ENCODE measurements around the gene NVL.
"Not testable (repeated sequence)": the region's sequence is repeated elsewhere in the genome, so short reads cannot be mapped to it uniquely, and the experiment has no call there.

NVL gene

DNA sequence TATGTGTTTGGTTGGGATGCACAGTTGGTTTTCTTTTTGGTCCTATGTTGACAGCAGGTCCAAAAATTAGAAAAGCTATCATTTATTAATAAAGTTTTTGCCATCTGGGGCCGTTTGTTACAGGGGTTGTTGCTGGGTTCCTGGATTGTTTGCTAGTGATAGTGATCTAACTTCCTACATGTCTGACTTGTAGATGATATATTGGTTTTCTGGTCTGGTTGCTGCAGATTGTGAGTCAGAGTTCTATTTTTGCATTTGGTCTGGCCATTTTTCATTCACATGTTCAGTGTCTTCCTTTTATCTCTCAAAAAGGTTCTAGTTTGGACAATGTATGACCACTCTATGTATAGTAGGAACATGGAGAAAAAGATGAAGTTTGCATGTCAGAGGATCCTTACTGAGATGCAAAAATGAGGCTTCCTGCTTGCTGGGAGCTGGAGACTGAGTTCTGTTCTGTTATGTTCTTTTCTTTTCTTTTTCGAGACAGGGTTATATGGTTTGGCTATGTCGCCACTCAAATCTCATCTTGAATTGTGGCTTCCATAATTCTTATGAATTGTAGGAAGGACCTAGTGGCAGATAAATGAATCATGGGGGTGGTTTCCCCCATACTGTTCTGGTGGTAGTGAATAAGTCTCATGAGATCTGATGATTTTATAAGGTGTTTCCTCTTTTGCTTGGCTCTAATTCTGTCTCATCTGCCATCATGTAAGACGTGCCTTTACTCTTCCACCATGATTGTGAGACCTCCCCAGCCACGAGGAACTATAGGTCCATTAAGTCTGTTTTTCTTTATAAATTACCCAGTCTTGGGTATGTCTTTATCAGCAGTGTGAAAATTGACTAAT is 4.2 kb upstream of the NVL start:
- DNase-seq = peak; percentile 74 to 77

GRCh38 chr1:224333309-224333926 is 3.4 kb upstream of the NVL start:
- peak; percentile 78 to 91 for DNase-seq

DNA sequence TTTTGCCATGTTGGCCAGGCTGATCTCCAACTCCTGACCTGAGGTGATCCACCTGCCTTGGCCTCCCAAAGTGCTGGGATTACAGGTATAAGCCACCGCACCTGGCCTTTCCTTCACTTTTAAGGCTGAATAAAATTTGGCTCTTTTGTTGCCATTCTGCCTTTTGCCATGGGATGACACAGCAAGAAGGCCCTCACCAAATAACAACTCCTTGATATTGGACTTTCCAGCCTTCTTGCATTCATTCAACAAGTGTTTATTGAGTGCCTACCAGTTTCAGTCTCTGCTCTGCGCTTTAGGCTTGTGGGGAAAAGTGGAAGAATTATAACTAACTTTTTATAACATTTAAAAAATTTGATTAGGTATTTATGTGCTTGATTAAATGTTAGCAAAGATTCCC is 1.9 kb upstream of the NVL start:
- DNase-seq = no peak

- DNase-seq = peak in 1 of 2 donors; percentile 32
These were observed 1.4 kb upstream of the NVL start for GRCh38 chr1:224331326-224331725.

- no peak for DNase-seq
These were observed 509 bp downstream of the NVL start for GRCh38 chr1:224329484-224329841.

DNA sequence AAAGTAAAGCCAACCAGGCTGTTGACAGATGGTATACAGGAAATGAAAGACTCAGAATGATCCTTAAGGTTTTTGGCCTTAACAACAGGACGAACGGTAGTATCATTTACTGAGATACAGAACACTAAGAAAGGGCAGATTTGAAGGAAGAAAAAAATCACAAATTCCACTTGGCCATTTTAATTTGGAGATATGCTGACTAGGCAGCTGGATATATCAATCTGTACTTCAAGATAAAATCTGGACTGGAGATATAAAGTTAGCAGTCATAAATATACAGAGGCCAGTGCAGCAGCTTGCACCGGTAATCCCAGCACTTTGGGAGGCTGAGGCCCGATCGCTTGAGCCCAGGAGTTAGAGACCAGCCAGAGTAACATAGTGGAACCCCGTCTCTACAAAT is 1.3 kb downstream of the NVL start:
- DNase-seq = no peak

GRCh38 chr1:224325959-224326358 is 4.0 kb downstream of the NVL start:
- no peak for DNase-seq

DNA sequence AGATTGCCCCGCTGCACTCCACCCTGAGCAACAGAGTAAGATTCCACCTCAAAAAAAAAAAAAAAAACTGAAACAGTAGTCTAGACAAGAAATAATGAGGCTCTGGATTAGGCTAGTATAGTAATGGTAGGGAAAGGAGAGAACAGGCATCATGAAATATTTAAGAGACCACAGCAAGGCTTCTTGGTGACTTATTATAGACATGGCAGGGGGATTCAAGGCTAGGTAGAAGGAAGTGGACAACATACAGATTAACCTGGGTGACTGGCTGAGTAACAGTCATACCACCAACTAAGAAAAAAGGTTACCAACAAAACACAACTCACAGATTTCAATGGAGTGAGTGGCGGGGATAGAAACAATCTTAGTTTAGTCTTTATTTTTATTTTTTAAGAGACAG is 8.3 kb downstream of the NVL start:
- no peak for DNase-seq

GRCh38 chr1:224317383-224318045 is 12.5 kb downstream of the NVL start:
- no peak for DNase-seq

DNA sequence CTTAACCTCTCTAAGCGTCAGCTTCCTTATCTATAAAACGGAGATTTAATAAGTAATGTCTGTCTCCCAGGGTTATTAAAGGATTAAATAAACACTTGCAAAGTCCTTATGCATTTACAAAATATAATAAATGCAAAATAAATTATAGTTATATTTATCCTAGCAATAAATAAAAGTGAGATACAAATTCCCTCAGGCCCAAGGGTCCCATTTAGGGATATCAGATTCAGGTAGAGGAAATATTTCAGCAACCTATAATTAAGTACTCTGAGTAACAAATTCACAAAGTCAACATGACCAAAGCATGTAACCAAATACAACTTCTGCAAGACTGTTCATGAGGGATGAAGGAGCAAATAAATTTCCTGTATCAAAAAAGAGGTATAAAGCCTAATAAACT is 17.9 kb downstream of the NVL start:
- DNase-seq = no peak

DNA sequence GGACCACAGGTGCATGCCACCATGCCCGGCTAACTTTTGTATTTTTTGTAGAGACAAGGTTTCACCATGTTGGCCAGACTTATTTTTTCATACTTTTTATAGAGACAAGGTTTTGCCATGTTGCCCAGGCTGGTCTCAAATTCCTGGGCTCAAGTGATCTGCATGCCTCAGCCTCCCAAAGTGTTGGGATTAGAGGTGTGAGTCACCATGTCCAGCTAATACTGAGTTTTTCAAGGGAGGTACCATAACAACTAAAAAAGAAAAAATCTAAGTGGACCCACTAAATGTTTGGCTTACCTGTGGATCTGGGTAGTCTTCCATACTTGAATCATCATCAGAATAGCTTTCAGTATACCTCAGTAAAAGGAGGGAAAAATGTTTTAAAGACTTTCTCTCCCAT is 18.5 kb downstream of the NVL start:
- not testable (repeated sequence) for DNase-seq

DNA sequence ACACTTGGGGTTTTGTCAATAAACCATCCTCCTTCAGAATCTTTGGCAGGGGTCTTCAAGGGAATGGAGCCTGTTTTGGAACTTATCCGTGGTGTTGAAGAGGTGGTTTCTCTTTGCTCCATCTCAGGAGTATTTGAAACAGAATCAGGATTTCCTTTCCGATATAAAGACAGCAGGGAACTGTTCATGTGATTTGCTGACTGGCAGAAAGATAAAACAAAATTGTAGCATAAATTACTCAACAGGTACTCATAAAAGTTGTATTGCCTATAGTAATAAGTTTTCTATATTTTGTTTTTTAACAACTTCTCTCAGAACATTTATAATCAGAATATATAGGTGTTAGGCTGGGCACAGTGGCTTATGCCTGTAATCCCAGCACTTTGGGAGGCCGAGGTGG is 21.9 kb downstream of the NVL start:
- no peak for DNase-seq

DNA sequence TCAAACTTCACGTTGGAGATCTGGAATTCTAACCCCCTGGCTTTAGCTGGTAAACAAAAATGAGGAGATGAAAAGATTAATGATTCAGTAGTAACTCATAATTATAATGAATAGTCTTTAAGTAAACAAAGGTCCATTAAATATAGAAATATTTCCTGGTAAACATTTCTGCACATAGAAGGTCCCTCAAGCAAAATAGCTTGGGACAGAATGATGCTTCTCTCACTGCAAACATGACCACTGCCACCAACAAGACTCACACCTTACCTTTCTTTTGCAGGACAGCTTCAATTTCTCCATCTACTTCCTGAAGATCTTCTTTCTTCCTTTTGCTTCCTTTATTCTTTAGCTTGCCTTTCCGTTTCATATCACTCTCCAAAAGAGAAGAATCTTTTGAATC is 25.2 kb downstream of the NVL start:
- DNase-seq = no peak

- DNase-seq = no peak
These were observed 27.0 kb downstream of the NVL start for GRCh38 chr1:224302947-224303346.

DNA sequence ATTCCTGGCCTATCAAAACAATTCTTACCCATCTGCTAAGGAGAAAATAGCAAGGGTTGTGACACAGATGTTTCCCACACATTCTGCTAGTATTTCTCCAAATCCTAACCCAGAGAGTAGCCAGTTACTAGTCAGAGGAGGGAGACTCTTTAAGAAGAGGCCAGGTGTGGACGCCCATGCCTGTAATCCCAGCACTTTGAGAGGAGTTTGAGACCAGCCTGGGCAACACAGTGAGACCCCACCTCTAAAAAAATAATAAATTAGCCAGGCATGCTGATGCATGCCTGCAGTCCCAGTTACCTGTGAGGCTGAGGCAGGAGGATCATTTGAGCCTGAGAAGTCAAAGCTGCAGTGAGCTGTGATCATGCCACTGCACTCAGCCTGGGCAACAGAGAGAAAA is 28.6 kb downstream of the NVL start:
- no peak for DNase-seq

DNA sequence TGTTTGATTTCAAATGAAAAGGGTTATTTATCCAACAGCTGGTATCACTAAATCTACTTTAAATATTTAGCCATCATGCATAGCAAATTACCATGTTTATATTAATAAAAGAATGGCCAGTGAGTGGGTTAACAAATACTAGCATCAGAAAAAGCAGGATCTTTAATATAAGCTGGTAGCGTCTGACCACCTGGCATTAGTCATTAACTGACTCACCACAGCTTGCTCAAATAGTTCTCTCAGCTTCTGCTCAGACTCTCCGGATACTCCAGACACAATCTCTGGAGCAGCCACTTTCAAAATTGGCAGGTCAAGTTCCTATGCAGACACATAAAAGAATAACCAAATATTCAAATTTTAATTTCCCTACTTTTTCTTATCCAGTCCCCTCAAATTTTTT is 29.6 kb downstream of the NVL start:
- no peak for DNase-seq

- no peak for DNase-seq
These were observed 31.3 kb downstream of the NVL start for GRCh38 chr1:224298346-224299330.

DNA sequence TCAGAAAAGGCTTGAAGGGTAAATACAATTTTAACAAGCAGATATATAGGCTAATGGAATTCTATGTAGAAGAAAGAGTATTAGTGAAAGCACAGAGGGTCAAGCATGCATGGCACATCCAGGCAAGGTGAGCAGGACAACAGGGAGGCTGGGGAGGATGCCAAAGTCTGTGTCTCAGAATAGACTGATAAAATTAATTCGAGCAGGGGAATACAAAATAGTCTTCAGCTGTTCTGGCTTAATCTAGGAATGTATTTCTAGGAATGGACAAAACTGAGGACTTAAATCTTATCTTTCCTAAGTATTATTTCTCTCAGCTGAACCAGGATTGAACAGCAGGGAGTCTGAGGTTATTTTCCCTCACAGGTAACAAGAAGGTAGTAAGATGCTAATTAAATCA is 35.2 kb downstream of the NVL start:
- DNase-seq = no peak

DNA sequence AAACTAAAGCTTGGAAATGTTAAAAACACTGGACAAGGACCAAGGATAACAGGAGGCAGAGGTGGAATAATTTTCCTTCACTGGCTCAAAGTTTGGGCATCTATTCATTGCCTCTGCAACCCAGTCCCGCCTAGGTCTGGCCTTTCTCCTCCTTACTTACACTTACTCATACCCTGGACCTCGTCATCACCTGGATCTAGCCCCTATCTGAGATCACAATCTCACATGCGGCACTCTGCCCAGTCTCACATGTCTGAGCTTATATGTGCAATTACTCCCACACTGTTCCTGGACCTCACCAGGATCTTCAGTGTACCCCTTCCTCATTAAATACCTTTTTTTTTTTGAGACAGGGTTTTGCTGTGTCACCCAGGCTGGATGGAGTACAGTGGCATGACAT is 37.6 kb downstream of the NVL start:
- no peak for DNase-seq

DNA sequence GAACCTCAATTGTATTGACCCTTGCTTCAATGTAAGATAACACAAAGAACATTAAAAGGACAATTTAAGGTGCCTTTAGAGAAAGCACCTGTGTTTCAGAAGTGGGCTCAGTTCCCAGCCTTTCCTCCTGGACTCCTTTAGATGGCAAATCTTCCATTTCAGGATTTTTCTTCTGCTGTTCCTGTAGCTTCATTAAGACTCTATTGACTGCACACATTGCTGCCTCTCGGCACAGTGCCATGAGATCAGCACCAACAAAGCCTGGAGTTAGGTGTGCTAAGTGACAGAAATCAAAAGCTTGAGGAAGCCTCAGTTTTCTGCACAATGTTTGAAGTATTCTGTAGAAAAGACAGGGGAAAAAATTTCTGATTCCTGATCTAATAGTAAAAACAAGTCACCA is 40.6 kb downstream of the NVL start:
- no peak for DNase-seq

GRCh38 chr1:224287714-224288113 is 42.3 kb downstream of the NVL start:
- DNase-seq = no peak

DNA sequence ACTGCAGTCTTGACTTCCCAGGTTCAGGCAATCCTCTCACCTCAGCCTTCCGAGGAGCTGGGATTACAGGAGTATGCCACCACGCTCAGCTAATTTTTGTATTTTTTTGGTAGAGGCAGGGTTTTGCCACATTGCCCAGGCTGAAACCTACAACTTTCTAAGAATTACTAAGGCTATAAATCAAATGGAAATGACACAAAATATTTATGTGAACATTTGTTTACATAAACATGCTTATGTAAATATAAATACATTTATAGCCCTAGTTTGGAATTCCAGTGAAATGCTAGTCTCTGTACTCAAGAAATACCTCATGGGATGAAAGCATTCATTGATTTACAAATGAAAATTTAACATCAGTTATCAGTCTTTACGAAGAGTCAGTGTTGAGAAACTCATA is 47.8 kb downstream of the NVL start:
- no peak for DNase-seq
